NCI-H345 treated with DMSO at 0.1 percent for 48 hours (cell line): ENCODE data around the gene CD3D.

ENCODE experiments used
- DNase-seq: peaks from one replicate; lab custom pipeline; 2025; ENCODE audit not compliant: unreplicated experiment; lab: John Stamatoyannopoulos, UW

Gene CD3D

GRCh38 chr11:118342503-118343161 lies at the start of gene CD3D:
TSS of gene CD3D (minus strand) at chr11:118342705. CDS start at chr11:118342607, 98 bp downstream.
- no peak for DNase-seq

DNA sequence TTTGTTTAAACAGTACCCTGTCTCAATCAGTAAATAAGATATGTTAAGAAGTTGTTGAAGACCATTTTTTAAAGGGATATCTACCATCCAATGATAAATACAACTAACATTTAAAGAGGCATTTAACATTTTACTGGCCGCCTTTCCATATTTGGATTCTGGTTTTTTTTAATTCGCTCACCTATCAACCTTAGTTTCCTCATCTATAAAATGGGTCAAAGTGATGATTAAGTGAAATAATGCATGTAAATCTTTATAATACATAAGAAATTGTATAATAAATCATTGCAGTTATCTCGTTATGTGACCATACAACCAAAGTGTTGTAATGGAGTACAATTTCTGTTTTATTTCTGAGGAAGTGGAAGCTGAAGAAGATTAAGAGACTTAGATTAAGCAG lies 41.2 kb upstream of the CD3D start:
- no peak for DNase-seq

GRCh38 chr11:118382954-118383353 lies 40.4 kb upstream of the CD3D start:
- DNase-seq = no peak

DNA sequence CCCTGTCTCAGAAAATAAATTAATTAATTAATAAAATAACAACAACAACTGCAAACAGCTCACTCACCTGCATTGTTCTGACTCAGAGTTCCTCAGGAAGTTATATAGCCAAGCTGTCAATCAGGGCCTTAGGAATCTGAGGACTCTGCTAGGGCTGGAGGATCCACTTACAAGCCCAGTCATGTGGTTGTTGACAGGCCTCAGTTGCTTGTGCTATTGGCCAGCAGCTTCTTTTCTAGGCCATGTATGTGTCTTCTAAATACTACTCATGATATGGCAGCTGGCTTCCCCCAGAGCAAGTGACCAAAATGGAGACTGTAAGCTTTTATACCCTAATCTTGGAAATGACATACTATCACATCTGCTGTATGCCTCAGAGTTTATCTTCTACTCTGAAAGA lies 38.1 kb upstream of the CD3D start:
- DNase-seq = no peak

GRCh38 chr11:118379497-118379896 lies 37.0 kb upstream of the CD3D start:
- no peak for DNase-seq

- no peak for DNase-seq
Measured at GRCh38 chr11:118375978-118376377, 33.5 kb upstream of the CD3D start.

DNA sequence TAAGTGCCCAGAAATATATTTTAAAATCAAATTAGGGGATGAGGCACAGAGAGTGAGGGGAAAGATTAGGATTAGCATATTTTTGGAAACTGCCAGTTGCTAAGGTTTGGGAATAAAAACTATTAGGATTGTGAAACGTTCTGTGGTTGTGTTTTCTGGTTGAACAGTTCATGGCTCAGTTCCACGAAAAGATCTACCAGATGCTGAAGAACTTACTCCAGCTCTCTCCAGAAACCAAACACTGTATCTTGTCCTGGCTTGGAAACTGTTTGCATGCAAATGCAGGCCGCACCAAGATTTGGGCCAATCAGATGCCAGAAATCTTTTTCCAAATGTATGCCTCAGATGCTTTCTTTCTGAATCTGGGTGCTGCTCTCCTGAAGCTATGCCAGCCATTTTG lies 32.2 kb upstream of the CD3D start:
- no peak for DNase-seq

GRCh38 chr11:118373871-118374270 lies 31.4 kb upstream of the CD3D start:
- no peak for DNase-seq

DNA sequence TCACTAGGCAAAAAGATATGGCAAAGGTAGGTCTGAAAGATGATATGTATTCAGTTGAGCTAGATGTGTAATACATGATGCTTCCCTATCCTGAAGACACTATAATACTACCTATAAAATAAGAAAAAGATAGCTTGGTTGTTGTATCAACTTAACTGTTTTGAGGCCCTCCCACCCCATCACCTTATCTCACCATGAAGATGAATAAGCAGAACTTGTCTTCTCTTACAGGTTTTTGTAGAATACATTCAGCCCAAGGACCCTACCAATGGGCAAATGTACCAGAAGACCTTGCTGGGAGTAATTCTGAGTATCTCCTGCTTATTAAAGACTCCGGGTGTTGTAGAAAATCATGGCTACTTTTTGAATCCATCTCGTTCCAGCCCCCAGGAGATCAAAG lies 30.8 kb upstream of the CD3D start:
- no peak for DNase-seq

GRCh38 chr11:118370774-118371173 lies 28.3 kb upstream of the CD3D start:
- no peak for DNase-seq

DNA sequence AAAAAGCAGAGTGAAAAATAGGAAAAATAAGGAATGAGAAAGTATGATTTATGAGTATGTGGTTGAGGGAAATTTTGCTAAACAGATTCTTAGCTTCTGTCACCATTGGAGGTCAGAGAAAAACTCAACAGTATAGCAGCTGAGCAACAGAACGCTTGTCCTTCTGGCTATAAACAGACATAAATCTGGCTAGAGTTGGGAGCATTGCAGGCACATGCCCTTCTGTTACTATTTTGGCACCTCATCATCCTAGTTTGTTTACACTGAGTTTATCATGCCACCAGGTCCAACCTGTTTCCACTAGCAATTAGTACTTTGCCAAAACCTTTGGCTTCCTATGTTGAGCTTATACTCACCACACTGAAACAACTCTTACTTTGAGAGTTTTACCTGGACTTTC lies 23.8 kb upstream of the CD3D start:
- no peak for DNase-seq

DNA sequence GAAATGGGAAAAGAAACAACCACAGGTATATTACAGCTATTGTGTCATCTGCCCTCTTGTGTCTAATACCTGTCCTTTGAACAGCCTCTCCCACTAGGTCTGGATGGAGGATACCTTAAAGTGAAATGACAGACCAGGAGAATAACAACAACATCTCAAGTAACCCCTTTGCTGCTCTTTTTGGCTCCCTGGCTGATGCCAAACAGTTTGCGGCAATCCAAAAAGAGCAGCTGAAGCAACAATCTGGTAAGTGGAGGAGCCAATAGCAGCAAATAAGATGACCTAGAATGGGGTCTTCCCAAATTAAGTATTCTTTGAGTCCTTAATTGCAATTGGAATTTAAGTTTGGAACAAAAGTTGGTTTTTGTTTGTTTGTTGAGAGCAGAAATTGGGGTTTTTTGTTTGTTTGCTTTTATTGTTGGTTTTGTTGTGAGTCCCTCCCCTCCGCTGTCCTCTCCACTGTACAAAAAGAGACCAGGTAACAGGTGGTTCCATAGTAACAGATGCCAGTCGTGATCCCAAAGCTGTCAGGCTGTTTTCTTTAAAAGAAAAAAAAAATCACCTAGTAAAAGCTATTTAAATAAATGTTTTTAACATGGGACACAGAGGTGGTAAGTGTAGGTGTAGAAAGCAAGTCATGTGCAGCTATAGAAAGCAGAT lies 22.6 kb upstream of the CD3D start:
- no peak for DNase-seq

DNA sequence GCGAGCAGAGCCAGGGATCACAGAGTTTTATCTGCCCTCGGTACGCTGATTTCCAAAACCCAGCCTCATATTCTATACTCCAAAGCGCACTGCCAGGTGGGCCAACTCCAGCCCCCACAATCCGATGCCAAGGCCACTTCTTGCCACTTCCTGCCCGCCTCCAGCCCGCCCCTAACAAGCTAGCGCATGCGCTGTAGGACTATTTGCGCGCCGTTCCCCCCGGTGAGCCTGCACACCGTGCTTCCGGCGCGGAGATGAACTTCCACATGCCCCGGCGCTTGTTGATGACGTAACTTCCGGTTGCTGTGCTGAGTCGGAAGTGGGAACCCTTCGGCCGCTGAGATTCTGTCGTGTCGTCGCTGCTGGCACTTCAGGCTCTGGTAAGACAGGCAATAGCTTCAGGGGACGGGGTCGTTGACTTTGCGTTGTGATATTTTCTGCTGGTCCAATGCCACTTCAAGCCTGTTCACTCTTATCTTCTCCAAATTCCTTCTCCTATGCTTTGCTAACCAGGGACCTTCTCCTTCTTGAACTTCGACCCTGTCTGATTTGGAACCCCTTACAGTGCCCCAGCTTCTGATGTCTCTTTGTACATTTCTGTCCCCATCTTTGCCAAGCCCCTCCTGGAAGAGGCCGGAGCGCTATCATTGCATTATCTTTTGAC lies 16.9 kb upstream of the CD3D start, which contains the start of gene UBE4A:
Gene UBE4A (plus strand): TSS at position 306 of the 664 bp plus-strand sequence. CDS start 5,481 bp downstream, outside the sequence.
- DNase-seq = peak; percentile 95

DNA sequence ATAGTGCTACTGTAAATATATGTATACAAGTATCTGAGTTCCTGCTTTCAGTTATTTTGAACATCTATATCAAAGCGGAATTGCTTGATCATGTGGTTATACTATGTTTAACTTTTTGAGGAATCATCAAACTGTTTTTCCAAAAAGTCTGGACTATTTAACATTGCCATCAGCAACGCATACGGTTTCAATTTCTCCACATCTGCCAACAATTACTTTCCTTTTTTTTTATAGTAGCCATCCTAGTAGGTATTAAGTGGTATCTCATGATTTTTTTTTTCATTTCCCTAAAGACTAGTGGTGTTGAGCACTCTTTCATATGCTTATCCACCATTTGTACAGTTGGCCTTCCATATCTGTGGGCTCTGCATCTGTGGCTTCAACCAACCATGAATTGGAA lies 15.6 kb upstream of the CD3D start:
- DNase-seq = no peak

GRCh38 chr11:118353084-118353710 lies 10.7 kb upstream of the CD3D start:
- no peak for DNase-seq

DNA sequence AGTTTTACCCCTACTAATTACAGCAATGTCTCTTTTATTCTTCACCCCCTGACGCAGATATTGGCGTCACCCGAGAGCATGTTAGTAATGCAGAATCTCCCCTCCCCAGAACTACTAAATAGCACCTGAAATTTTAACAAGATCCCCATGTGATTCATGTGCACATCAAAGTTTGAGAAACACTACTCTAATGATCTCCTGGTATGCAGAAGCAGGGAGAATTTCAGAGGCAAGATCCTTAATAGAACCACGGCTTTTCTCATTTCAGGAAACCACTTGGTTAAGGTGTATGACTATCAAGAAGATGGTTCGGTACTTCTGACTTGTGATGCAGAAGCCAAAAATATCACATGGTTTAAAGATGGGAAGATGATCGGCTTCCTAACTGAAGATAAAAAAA lies 7.0 kb upstream of the CD3D start:
- DNase-seq = no peak

- DNase-seq = no peak
Measured at GRCh38 chr11:118343981-118344515, 1.5 kb upstream of the CD3D start, which contains the start of gene CD3G. TSS of gene CD3G (plus strand) at chr11:118344344. CDS start at chr11:118344424, 80 bp downstream.

DNA sequence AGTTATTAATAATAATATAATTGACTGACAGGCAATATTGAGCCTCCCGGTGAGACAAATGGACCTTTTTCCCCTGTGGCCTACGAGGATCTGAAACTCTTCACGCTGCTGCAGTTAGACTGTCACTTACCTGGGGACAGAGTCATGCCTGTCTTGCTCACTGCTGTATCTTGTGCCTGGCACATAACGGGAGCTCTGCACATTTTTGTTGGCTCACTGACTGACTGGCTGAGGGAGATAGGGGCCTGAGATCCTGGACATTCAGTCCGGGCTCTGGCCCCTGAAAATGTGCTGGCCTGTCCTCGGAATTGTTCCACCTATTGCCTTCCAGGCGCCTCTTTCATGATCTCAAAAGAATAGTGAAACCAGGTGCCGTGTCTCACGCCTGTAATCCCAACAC lies 743 bp upstream of the CD3D start:
- no peak for DNase-seq

GRCh38 chr11:118341815-118342489 lies 553 bp downstream of the CD3D start:
- no peak for DNase-seq

- DNase-seq = no peak
Measured at GRCh38 chr11:118341261-118341660, 1.2 kb downstream of the CD3D start.

DNA sequence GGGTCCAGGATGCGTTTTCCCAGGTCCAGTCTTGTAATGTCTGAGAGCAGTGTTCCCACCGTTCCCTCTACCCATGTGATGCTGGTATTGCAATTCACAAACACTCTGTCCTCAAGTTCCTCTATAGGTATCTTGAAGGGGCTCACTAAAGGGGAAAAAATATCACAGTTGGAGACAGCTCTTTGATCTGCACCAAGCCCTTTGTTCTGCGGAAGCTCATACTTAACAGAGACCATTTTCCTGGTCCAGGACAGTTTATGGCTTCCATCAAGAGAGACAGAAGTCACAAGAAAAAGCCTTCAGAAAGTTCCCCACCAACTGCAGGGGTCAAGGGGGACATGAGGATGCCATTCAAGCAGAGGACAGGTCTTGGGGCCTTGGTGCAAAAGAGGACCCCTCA lies 2.1 kb downstream of the CD3D start:
- DNase-seq = no peak
